ENCODE results near the gene BCORL1. TPM values are rescaled to one million over a fixed set of nuclear protein-coding genes. Genes with fewer than 3 reads are reported as not detected.

Gene BCORL1
- total and polyA plus RNA-seq, 2 experiments from 2014 or later: 3.4 to 9.2 TPM

- 56% methylated on average over 8 of the region's 9 CpGs for WGBS (ENCODE audit: low lambda C conversion rate, missing lambda C conversion rate)
- H3K36me3 ChIP-seq (replicated peaks; ENCODE audit: insufficient read depth, low read depth): no peaks in the 10 kb centered on the region
- no peaks in the 10 kb centered on the region for H4K20me1 ChIP-seq (ENCODE audit: insufficient read depth, poor library complexity, severe bottlenecking)
- no peaks in the 10 kb centered on the region for H3K27me3 ChIP-seq
- no peak overlapping the region for H3K4me2 ChIP-seq
- H3K9me3 ChIP-seq (ENCODE audit: low read depth): no peaks in the 10 kb centered on the region
- peak; percentile 74 for DNase-seq (ENCODE audit: low spot score)
- no peak overlapping the region for H2AFZ ChIP-seq
- no peaks in the 10 kb centered on the region for H3K9me2 ChIP-seq (replicated peaks; ENCODE audit: insufficient read depth)
- no peak for TF ChIP-seq EZH2 (IDR thresholded peaks at IDR 0.05; ENCODE audit: borderline replicate concordance)
- TF ChIP-seq CTCF (IDR thresholded peaks at IDR 0.05; ENCODE audit: poor library complexity): peak; percentile 61
- H3K4me3 ChIP-seq: no peak overlapping the region
- H3K27ac ChIP-seq: no peak overlapping the region
- H3K79me2 ChIP-seq: no peaks in the 10 kb centered on the region
- H3K4me1 ChIP-seq (ENCODE audit: insufficient read depth): peaks cover 4% of the 10 kb centered on the region
Observed at GRCh38 chrX:130079824-130080406, 97.5 kb downstream of the BCORL1 start.

GRCh38 chrX:130080791-130081367, 98.4 kb downstream of the BCORL1 start:
- Histone ChIP-seq H4K20me1 (ENCODE audit: insufficient read depth, poor library complexity, severe bottlenecking) (no peaks in the 10 kb centered on the region), H3K9me3 (ENCODE audit: low read depth) (no peaks in the 10 kb centered on the region), H2AFZ (no peak overlapping the region), H3K27me3 (no peaks in the 10 kb centered on the region), H3K9me2 (replicated peaks; ENCODE audit: insufficient read depth) (no peaks in the 10 kb centered on the region), H3K27ac (no peak overlapping the region), H3K4me3 (no peak overlapping the region), H3K36me3 (replicated peaks; ENCODE audit: insufficient read depth, low read depth) (no peaks in the 10 kb centered on the region), H3K4me2 (no peak overlapping the region), H3K79me2 (peaks cover 2% of the 10 kb centered on the region), H3K4me1 (ENCODE audit: insufficient read depth) (peaks cover 4% of the 10 kb centered on the region)
- TF ChIP-seq EZH2phosphoT487 (IDR thresholded peaks at IDR 0.05; ENCODE audit: low read depth, severe bottlenecking, unreplicated experiment) (no peak), CTCF (IDR thresholded peaks at IDR 0.05; ENCODE audit: poor library complexity) (no peak), EZH2 (IDR thresholded peaks at IDR 0.05; ENCODE audit: borderline replicate concordance) (no peak)
- DNase-seq (ENCODE audit: low spot score): no peak
- 80% methylated on average over 7 of the region's 7 CpGs for WGBS (ENCODE audit: low lambda C conversion rate, missing lambda C conversion rate)

DNA sequence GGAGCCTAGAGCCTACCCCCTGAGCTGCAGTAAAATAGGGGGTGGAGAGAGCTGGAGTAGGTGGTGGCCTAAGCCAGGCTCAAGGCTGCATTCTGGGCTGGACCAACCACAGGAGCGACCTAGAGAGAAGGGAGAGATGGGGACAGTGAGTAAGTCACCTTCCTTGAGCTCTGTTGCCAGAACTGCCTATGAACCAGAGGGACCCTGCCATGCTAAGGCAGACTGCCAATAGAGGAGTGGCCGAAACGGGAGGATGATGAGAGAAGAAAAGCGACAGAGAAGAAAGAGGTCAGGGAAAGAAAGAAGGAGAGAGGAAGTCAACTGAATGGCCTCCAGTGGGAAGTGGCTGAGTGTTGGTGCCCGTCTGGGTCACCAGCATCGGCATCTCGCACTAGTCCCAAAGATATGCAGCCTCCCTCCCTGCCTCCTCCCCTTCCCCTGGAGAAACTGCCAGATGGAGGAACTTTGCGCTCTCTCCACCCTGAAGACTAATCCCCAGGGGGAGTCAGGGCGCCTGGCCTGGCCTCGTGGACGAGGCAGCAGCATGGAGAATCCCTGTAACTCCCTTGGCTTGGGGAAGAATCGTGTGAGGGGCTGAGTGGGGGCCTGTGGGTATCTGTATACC, 99.1 kb downstream of the BCORL1 start:
- H3K36me3 ChIP-seq (replicated peaks; ENCODE audit: insufficient read depth, low read depth): no peaks in the 10 kb centered on the region
- H2AFZ ChIP-seq: no peak overlapping the region
- H3K4me2 ChIP-seq: no peak overlapping the region
- H4K20me1 ChIP-seq (ENCODE audit: insufficient read depth, poor library complexity, severe bottlenecking): no peaks in the 10 kb centered on the region
- H3K4me1 ChIP-seq (ENCODE audit: insufficient read depth): peaks cover 4% of the 10 kb centered on the region
- H3K9me2 ChIP-seq (replicated peaks; ENCODE audit: insufficient read depth): no peaks in the 10 kb centered on the region
- WGBS (ENCODE audit: low lambda C conversion rate, missing lambda C conversion rate): 69% methylated on average over 12 of the region's 12 CpGs
- no peak overlapping the region for H3K4me3 ChIP-seq
- H3K9me3 ChIP-seq (ENCODE audit: low read depth): no peaks in the 10 kb centered on the region
- no peak for DNase-seq (ENCODE audit: low spot score)
- H3K79me2 ChIP-seq: peaks cover 2% of the 10 kb centered on the region
- H3K27me3 ChIP-seq: no peaks in the 10 kb centered on the region
- no peak for TF ChIP-seq EZH2 (IDR thresholded peaks at IDR 0.05; ENCODE audit: borderline replicate concordance)
- no peak for TF ChIP-seq EZH2phosphoT487 (IDR thresholded peaks at IDR 0.05; ENCODE audit: low read depth, severe bottlenecking, unreplicated experiment)
- no peak for TF ChIP-seq CTCF (IDR thresholded peaks at IDR 0.05; ENCODE audit: poor library complexity)
- no peak overlapping the region for H3K27ac ChIP-seq

Measured in hepatocyte (in vitro differentiated cells).